ENCODE data around the gene C2CD4C. TPM values are rescaled to one million over a fixed set of nuclear protein-coding genes. Genes with fewer than 3 reads are reported as not detected.
"Not testable (repeated sequence)": the region's sequence is repeated elsewhere in the genome, so short reads cannot be mapped to it uniquely, and the experiment has no call there.

C2CD4C gene
- 3.7 and 7.2 TPM in 2 replicates for total RNA-seq

GRCh38 chr19:408902-409515 is at the start of gene C2CD4C:
C2CD4C (minus strand) TSS chr19:409147; CDS start chr19:408361, 786 bp downstream.
- no peak for DNase-seq (ENCODE audit: low read depth in 2 of 2)

GRCh38 chr19:458091-459042 is 49.4 kb upstream of the C2CD4C start:
- no peak for DNase-seq (ENCODE audit: low read depth in 2 of 2)

GRCh38 chr19:457636-458035 is 48.7 kb upstream of the C2CD4C start:
- no peak for DNase-seq (ENCODE audit: low read depth in 2 of 2)

GRCh38 chr19:456547-457110 is 47.7 kb upstream of the C2CD4C start:
- DNase-seq (ENCODE audit: low read depth in 2 of 2) = no peak

GRCh38 chr19:455851-456546 is 47.1 kb upstream of the C2CD4C start:
- DNase-seq (ENCODE audit: low read depth in 2 of 2) = no peak

- no peak for DNase-seq (ENCODE audit: low read depth in 2 of 2)
Measured at GRCh38 chr19:455031-455705, 46.2 kb upstream of the C2CD4C start.

GRCh38 chr19:453606-454005 is 44.7 kb upstream of the C2CD4C start:
- DNase-seq (ENCODE audit: low read depth in 2 of 2) = no peak

- no peak for DNase-seq (ENCODE audit: low read depth in 2 of 2)
Measured at GRCh38 chr19:452829-453228, 43.9 kb upstream of the C2CD4C start.

GRCh38 chr19:450912-451481 is 42.0 kb upstream of the C2CD4C start:
- not testable (repeated sequence) for DNase-seq (ENCODE audit: low read depth in 2 of 2)

GRCh38 chr19:449916-450315 is 41.0 kb upstream of the C2CD4C start:
- no peak for DNase-seq (ENCODE audit: low read depth in 2 of 2)

- no peak for DNase-seq (ENCODE audit: low read depth in 2 of 2)
Measured at GRCh38 chr19:447816-448560, 39.0 kb upstream of the C2CD4C start.

- peak in 1 of 2 donors; percentile 17 for DNase-seq (ENCODE audit: low read depth in 2 of 2)
Measured at GRCh38 chr19:447064-447426, 38.1 kb upstream of the C2CD4C start.

- DNase-seq (ENCODE audit: low read depth in 2 of 2) = no peak
Measured at GRCh38 chr19:444677-445210, 35.8 kb upstream of the C2CD4C start.

- no peak for DNase-seq (ENCODE audit: low read depth in 2 of 2)
Measured at GRCh38 chr19:443005-443404, 34.1 kb upstream of the C2CD4C start.

GRCh38 chr19:442085-442484 is 33.1 kb upstream of the C2CD4C start:
- no peak for DNase-seq (ENCODE audit: low read depth in 2 of 2)

- DNase-seq (ENCODE audit: low read depth in 2 of 2) = peak; percentile 57 to 67
Measured at GRCh38 chr19:441213-441836, 32.4 kb upstream of the C2CD4C start.

- no peak for DNase-seq (ENCODE audit: low read depth in 2 of 2)
Measured at GRCh38 chr19:440391-441212, 31.7 kb upstream of the C2CD4C start.

GRCh38 chr19:439167-439900 is 30.4 kb upstream of the C2CD4C start:
- DNase-seq (ENCODE audit: low read depth in 2 of 2) = no peak

Measured in dermis microvascular lymphatic vessel endothelial cell (primary cell).